HG03159 (cell line): ENCODE results near the gene MBNL2.

Experiments
- ATAC-seq: cut with Tn5 transposase; IDR thresholded peaks from one replicate; pipeline ENCODE4 v1.9.1; 2021; ENCODE audit warnings: mild to moderate bottlenecking, moderate library complexity; ENCODE audit not compliant: unreplicated experiment

Gene MBNL2

DNA sequence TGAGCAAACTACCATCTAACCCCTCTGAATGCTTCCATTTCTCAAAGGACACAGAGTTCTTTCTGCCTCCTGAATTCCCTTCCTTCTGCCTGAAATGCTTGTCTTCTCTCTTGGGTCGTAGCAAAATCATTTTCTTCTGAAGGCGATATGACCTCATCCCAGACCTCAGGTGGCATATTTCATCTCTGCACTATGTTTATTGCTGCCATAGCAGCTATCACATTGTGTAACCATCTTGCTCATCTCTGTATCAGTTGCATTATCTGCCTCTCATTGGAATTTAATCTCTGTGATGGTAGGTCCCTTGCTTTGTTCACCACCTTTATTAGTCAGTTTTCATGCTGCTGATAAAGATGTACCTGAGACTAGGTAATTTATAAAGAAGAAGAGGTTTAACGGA lies 179.3 kb downstream of the MBNL2 start:
- no peak for ATAC-seq

DNA sequence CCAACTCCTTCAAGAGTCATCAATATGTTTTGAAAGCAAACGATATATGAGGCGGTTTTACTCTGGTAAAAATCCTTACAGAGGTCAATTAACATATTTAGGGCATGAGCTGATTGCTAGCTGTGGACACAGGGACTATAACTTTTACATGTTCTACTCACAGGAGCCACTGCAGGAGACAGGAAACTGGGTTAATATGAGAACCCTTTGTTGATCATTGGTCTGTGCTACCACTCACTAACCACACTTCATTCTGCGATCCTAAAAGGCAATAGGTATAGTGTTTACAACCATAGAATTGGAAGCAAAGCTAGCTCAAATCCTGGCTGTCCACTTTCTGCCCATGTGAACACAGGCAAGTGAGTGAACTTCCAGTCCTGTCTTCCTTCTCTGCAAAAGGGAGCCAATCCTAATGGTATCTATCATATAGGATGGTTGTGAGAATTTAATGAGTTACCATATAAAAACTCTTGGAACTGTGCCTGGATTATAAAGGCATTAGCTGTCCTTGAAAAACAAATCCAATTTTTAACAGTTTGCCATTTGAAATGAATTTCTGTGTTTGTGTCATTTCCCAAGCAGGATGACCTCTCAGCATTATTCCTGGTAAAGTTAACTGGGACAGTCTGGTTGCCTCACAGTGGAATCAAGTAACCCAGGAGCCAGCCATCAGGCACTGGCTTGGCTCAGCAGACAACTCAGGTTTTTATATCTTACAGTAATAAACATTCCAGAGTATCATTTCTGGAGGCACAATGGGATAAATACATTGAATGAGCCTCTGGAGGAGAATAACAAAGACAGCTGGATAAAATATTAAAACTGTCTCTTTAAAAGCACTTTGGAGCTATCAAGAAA lies 182.0 kb downstream of the MBNL2 start:
- ATAC-seq = peak; percentile 61

- no peak for ATAC-seq
Measured at GRCh38 chr13:97407540-97407939, 185.4 kb downstream of the MBNL2 start.

- no peak for ATAC-seq
Measured at GRCh38 chr13:97408938-97409337, 186.8 kb downstream of the MBNL2 start.

GRCh38 chr13:97411984-97412383 lies 189.9 kb downstream of the MBNL2 start:
- ATAC-seq = no peak

DNA sequence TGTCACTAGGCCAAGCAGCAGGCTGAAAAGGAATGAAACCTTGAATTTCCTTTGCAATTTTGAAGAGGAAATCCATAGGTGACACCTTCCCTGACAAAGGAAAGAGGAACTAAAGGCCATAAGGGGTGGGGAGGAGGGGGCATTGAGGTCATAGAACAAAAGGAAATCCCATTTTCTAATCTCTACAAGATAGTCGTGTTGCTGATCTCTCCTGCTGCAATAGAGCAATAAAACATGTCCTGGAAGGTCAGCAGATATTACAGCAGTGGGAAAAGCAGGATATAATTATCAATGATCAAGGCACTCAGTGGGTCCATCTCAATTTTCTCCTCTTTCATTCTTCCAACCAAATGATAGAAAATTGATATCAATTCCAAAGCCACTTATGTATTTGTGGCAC lies 191.6 kb downstream of the MBNL2 start:
- no peak for ATAC-seq

DNA sequence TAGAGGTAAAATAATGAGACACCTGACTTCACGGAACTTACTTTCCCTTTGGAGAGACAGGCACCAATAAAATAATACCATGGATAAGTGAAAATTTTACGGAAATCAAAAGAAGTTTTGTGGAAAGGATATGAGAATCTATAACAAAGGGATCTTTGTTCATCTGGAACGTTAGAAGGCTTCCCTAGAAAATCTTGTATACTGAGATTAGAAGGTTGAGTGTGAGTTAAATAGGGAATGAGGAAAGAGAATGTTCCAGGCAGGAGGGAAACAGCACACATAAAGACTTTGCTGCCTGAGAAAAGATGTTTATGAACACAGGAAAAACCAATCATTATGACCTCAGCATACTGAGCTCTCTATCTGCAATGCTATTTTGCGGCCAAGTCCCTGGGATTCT lies 192.3 kb downstream of the MBNL2 start:
- no peak for ATAC-seq

GRCh38 chr13:97417698-97418097 lies 195.6 kb downstream of the MBNL2 start:
- ATAC-seq = no peak

GRCh38 chr13:97422118-97423054 lies 200.3 kb downstream of the MBNL2 start:
- ATAC-seq = no peak

GRCh38 chr13:97423300-97424045 lies 201.3 kb downstream of the MBNL2 start:
- ATAC-seq = no peak

DNA sequence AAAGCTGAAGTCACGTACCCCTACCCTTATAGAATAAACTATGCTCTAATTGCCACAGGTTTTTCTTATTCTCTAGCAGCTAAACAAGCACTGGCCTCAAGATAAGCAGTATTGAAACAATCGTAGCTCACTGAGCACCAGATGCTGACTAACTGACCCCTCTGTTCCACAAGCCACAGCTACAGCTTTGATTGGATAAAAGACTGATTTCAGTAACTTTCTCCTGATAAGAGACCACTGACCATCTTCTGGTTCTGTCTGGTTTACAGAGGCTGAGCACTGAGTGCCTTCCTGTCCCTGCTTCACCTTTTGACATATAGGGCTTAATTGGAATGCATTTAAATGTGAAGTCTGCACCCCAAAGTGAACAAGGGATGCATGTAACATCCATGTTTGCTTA lies 203.5 kb downstream of the MBNL2 start:
- ATAC-seq = no peak

DNA sequence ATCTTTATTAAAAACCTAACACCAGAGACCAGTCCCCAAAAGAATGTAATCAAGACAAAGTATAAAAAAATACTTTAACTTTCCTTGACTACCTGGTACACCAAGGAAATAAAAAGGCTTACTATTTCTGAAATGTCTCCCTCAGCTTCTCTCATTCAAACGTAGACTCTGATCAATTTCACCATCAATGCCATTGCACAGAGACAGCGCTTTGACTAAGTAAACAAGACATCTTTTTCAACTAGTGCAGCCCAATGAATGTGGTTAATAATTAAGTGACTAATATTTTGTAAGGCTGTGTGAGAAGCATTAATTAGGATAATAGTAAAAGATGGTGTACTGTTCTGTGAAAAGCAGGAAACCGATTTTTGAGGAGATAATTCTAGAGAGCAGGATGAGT lies 204.6 kb downstream of the MBNL2 start:
- no peak for ATAC-seq

GRCh38 chr13:97429681-97430081 lies 207.5 kb downstream of the MBNL2 start:
- ATAC-seq = no peak

- ATAC-seq = no peak
Measured at GRCh38 chr13:97430296-97430695, 208.2 kb downstream of the MBNL2 start.

- ATAC-seq = no peak
Measured at GRCh38 chr13:97431171-97431764, 209.1 kb downstream of the MBNL2 start.

DNA sequence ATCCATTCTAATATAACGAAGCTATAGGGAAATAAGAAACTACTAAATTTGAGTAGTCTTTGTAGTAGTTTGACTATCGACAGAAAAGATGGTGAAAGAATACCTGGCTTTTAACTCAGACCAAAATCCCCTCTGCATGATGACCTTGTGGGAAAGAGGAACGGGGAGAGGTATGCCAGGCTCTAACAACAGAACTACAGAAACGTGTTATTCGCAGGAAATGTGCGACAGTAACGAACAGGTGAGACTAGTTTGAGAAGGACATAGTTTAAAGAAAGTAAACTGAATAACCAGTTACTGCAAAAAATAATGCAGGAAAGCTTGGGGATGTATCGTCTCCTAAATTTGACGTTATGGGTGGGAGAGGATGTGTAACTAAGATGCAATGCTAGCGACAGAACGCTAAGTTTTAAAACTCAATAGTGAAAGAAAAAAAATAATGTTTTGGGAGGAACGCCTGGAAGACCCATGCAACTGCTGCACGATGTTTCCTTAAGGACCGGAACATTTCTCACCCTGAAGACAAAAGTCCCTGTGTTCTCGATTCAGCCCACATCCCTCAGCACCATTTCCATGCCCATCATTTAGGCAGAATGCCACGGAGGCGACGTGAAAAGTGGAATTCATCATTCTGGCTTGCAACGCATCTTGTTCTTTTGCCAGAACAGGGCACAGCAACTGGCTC lies 210.2 kb downstream of the MBNL2 start:
- no peak for ATAC-seq

DNA sequence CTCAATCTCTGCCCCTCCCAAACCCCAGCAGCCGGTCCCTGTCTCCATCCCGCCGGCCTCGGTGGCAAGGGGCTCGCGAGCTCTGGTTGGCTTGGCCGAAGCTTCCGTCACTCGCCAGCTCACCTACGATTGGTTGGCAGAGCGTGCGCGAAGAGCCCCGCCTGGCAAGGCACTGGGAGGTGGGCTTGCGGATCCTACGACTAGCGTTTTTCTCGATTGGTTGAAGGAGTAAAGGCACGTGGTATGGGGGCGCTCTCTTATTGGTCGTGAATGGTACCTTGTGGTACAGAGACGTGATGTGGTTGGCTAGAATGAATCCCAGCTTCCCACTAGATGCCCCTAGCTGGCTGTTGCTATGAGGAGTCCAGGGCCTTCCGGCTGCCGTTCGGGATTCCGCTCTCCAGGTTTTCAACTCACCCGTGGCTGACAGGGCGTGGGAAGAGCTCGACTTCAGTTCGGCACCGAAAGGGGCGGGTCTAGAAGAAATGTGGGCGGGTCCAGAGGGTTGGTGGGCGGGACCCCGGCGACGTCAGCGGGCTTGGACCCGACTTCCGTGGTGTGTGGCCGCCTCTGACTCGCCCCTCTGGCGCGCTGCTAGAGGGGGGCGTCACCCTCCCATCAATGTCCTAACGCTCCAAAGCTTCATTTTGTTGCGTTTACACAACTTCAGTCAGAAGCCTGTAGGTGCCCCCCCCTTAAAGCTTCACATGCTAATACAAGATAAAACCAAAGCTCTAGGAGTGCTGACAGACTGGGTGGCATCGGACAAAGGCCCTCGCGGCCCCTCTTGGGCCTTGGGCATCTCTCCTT lies 211.0 kb downstream of the MBNL2 start:
- ATAC-seq = peak; percentile 84

DNA sequence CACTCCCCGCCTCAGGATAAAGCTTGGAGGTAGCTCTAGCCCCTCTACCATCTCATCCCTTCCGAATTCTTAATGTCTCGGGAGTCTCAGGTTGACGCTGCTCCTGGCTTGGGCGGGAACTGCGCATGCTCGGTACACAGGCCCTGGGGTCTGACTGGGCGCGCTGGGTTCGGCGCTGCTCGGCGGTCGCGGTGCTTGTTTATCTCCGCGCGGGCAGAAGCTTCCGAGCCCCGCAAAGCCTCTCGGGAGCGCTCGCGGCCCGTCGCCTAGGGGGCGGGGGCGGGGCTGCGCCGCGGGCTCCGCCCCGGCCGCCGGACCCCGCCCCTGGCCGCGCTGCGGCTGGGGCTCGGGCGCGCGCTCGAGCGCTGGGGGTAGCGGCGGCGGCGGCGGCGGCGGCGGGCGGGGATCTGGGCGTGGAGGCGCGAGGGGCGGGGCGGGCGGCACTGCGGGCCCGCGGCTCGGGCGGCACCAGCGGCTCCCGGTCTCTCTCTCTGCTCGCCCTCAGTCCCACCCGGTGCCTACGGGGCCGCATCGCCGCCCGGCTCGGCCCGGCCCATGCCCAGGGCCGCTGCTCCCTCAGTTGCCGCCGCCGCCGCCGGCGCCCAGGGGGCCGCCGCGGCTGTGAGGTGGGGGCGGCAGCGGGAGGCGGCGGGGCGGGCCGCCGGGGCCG lies 211.7 kb downstream of the MBNL2 start, which contains the start of gene RAP2A:
TSS of gene RAP2A (plus strand) at position 443 of the 670 bp plus-strand sequence. CDS start 302 bp downstream, outside the sequence.
- ATAC-seq = peak; percentile 47
